OCI-LY7 (cell line): Measurements from ENCODE around the gene KREMEN1. TPM values are rescaled to one million over a fixed set of nuclear protein-coding genes. Genes with fewer than 3 reads are reported as not detected.
A peak's percentile ranks its signal among the peaks of the same experiment; 100 is the strongest.

Experiments
- Bru-seq: library from RNA; stranded (reverse); fragments of 400-500 nt; gene quantifications from one replicate; lab custom pipeline; 2021; lab: Mats Ljungman, UMichigan
- BruChase-seq, 2 experiments: library from RNA; stranded (reverse); fragments of 400-500 nt; gene quantifications; one replicate each; lab custom pipeline; 2021; lab: Mats Ljungman, UMichigan
- BruUV-seq: library from RNA; stranded (reverse); fragments of 400-500 nt; replicated peaks from 2 replicates; lab custom pipeline; 2021; lab: Mats Ljungman, UMichigan
- CTCF ChIA-PET: fragments of 300-600 bp; sonication (Branson Sonifier 250); formaldehyde crosslinking; loops from one replicate; lab custom pipeline; 2022; ENCODE audit warnings: antibody characterized with exemption; ENCODE audit not compliant: unreplicated experiment; lab: Charles Lee
- POLR2A ChIA-PET: fragments of 300-600 bp; sonication (Branson Sonifier 250); formaldehyde crosslinking; loops from one replicate; lab custom pipeline; 2022; ENCODE audit warnings: antibody characterized with exemption; lab: Charles Lee
- DNase-seq: peaks from one replicate; pipeline ENCODE4 v3.0.0-alpha.2; 2015; ENCODE audit warnings: low spot score
- H2AFZ ChIP-seq: fragments of 200-600 bp; sonication (generic), shearing (Covaris generic); 2 replicates; pipeline ENCODE4 v1.6.1; 2014; ENCODE audit warnings: mild to moderate bottlenecking, antibody characterized with exemption, low read length, moderate library complexity
- H3K27ac ChIP-seq: fragments of 200-600 bp; sonication (generic); 2 replicates; pipeline ENCODE4 v1.5.1; 2014; ENCODE audit warnings: mixed run types, low read depth, mild to moderate bottlenecking, moderate library complexity, low read length, inconsistent platforms; ENCODE audit not compliant: poor library complexity, severe bottlenecking
- H3K36me3 ChIP-seq: fragments of 200-600 bp; sonication (generic); 2 replicates; pipeline ENCODE4 v1.6.1; 2014; ENCODE audit warnings: mild to moderate bottlenecking, antibody characterized with exemption, low read length, moderate library complexity, mixed read lengths; ENCODE audit not compliant: insufficient read depth
- H3K4me1 ChIP-seq: fragments of 200-600 bp; sonication (generic); 2 replicates; pipeline ENCODE4 v1.5.1; 2014; ENCODE audit warnings: mild to moderate bottlenecking, low read length; ENCODE audit not compliant: insufficient read depth, poor library complexity, severe bottlenecking
- H3K4me2 ChIP-seq: fragments of 200-600 bp; sonication (generic); 2 replicates; pipeline ENCODE4 v1.6.1; 2014; ENCODE audit warnings: mild to moderate bottlenecking, low read length
- H3K4me3 ChIP-seq: fragments of 200-600 bp; sonication (generic); 2 replicates; pipeline ENCODE4 v1.5.1; 2014; ENCODE audit warnings: mild to moderate bottlenecking, low read depth, low read length; ENCODE audit not compliant: poor library complexity, severe bottlenecking
- H3K79me2 ChIP-seq: fragments of 200-600 bp; sonication (generic); 2 replicates; pipeline ENCODE4 v1.6.1; 2016; ENCODE audit warnings: low read depth, mild to moderate bottlenecking, low read length, moderate library complexity, mixed read lengths; ENCODE audit not compliant: insufficient read depth
- H3K9me2 ChIP-seq: fragments of 200-600 bp; sonication (generic); 2 replicates; pipeline ENCODE4 v1.6.1; 2016; ENCODE audit warnings: mild to moderate bottlenecking, low read length, mixed read lengths; ENCODE audit not compliant: insufficient read depth
- H3K9me3 ChIP-seq: fragments of 200-600 bp; sonication (generic); 2 replicates; pipeline ENCODE4 v1.6.1; 2014; ENCODE audit warnings: mild to moderate bottlenecking, mixed run types, low read length, mixed read lengths
- H4K20me1 ChIP-seq: fragments of 200-600 bp; sonication (generic); 2 replicates; pipeline ENCODE4 v1.6.1; 2014; ENCODE audit warnings: mild to moderate bottlenecking, antibody characterized with exemption, low read length, moderate library complexity, mixed read lengths; ENCODE audit not compliant: insufficient read depth
- CTCF ChIP-seq: fragments of 200-600 bp; sonication (generic); conservative IDR thresholded peaks from 2 replicates; pipeline ENCODE4 v1.5.1; 2014; ENCODE audit warnings: mild to moderate bottlenecking, antibody characterized with exemption, low read length, moderate library complexity, mixed read lengths
- EZH2phosphoT487 ChIP-seq: fragments of 200-600 bp; sonication (generic); IDR thresholded peaks from 2 replicates; pipeline ENCODE4 v1.6.1; 2018; ENCODE audit warnings: low read depth, borderline replicate concordance, mild to moderate bottlenecking, mixed run types, antibody characterized with exemption, low read length, moderate library complexity, mixed read lengths
- intact Hi-C: fragments of 100-400 bp; cut with micrococcal nuclease; formaldehyde crosslinking; loops from one replicate; pipeline ENCODE4 v1.10.0; 2022; ENCODE audit not compliant: unreplicated experiment
- long read RNA-seq: library from polyadenylated mRNA; stranded (forward); transcript quantifications from one replicate; pipeline ENCODE4 v2.0.0, GENCODE V29; 2022
- total RNA-seq, 2 experiments: library from RNA; depleted of rRNA in 1 of 2; stranded (reverse); fragments of >200 nt in 1 of 2; shearing (Covaris generic) in 1 of 2; gene quantifications; 2 replicates each; pipeline ENCODE4 v1.2.3, GENCODE V29; 2014 to 2022

The KREMEN1 gene, protein sequence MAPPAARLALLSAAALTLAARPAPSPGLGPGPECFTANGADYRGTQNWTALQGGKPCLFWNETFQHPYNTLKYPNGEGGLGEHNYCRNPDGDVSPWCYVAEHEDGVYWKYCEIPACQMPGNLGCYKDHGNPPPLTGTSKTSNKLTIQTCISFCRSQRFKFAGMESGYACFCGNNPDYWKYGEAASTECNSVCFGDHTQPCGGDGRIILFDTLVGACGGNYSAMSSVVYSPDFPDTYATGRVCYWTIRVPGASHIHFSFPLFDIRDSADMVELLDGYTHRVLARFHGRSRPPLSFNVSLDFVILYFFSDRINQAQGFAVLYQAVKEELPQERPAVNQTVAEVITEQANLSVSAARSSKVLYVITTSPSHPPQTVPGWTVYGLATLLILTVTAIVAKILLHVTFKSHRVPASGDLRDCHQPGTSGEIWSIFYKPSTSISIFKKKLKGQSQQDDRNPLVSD
- total RNA-seq (2014; rRNA removed; shearing (Covaris generic)) (not detected in 2 replicates), total RNA-seq (2022) (not detected in 2 replicates), Bru-seq, nascent RNA (percentile 3 among the genes with signal in this experiment), BruChase-seq, experiment 1, labeled RNA remaining after a 6-hour chase (percentile 3 among the genes with signal in this experiment), BruChase-seq, experiment 2, labeled RNA remaining after a 2-hour chase (percentile 2 among the genes with signal in this experiment)
- long read RNA-seq, result 0 reads

- Histone ChIP-seq H3K9me3 (no peaks in the 10 kb centered on the region), H3K9me2 (no peaks in the 10 kb centered on the region), H2AFZ (no peak within 1 kb of the TSS), H3K4me2 (peak within 1 kb of the TSS; percentile 46; the same call in 1 of the 2 replicates), H4K20me1 (no peaks in the 10 kb centered on the region), H3K4me3 (no peak within 1 kb of the TSS), H3K79me2 (no peaks in the 10 kb centered on the region), H3K27ac (no peak within 1 kb of the TSS), H3K4me1 (no peaks in the 10 kb centered on the region), H3K36me3 (no peaks in the 10 kb centered on the region)
- no peak for DNase-seq
- intact Hi-C loops, result no loop called here
- POLR2A ChIA-PET, result no interaction called here
- no peak for TF ChIP-seq EZH2phosphoT487
- no peak for TF ChIP-seq CTCF
- BruUV-seq, result no TSS peak
- CTCF ChIA-PET, result no interaction called here
These were observed at the start of gene KREMEN1 for GRCh38 chr22:29072979-29073617. Gene KREMEN1 (plus strand): TSS chr22:29073035. CDS start chr22:29073131, 96 bp downstream.

GRCh38 chr22:29023172-29023796 is 49.6 kb upstream of the KREMEN1 start:
- H3K79me2 ChIP-seq, result no peaks in the 10 kb centered on the region
- TF ChIP-seq CTCF (no peak), EZH2phosphoT487 (no peak)
- no peaks in the 10 kb centered on the region for H4K20me1 ChIP-seq
- ChIA-PET POLR2A (interaction anchor here (0.6 to 1.1 kb wide), 2 partner anchors 10 to 14 kb away, joined by 3 read pairs; no protein-coding TSS in a partner anchor), CTCF (no interaction called here)
- H2AFZ ChIP-seq, result no peak overlapping the region
- no peaks in the 10 kb centered on the region for H3K4me1 ChIP-seq
- no peak overlapping the region for H3K4me3 ChIP-seq
- no peaks in the 10 kb centered on the region for H3K36me3 ChIP-seq
- BruUV-seq, result no TSS peak
- H3K9me3 ChIP-seq, result no peaks in the 10 kb centered on the region
- no peak for DNase-seq
- intact Hi-C loops, result no loop called here
- H3K9me2 ChIP-seq, result no peaks in the 10 kb centered on the region
- no peak overlapping the region for H3K27ac ChIP-seq
- H3K4me2 ChIP-seq, result no peak overlapping the region
